GM12864 (cell line): ENCODE results near the gene GNL1.
"Not testable (repeated sequence)": the region's sequence is repeated elsewhere in the genome, so short reads cannot be mapped to it uniquely, and the experiment has no call there.

Experiments
- DNase-seq: peaks from one replicate; pipeline ENCODE4 v3.0.0-alpha.2; 2011; ENCODE audit warnings: low read depth
- H3K4me3 ChIP-seq: 2 replicates; pipeline ENCODE4 v1.5.1; 2011; ENCODE audit warnings: mild to moderate bottlenecking, low read depth, low read length, control low read depth
- TF ChIP-seq, protein P1 (sequence below): IDR thresholded peaks from 2 replicates; pipeline ENCODE4 v1.5.1; 2011; ENCODE audit warnings: low read depth, mild to moderate bottlenecking, moderate library complexity, low read length, control low read depth, inconsistent platforms; ENCODE audit errors: missing control alignments

The GNL1 gene

DNA sequence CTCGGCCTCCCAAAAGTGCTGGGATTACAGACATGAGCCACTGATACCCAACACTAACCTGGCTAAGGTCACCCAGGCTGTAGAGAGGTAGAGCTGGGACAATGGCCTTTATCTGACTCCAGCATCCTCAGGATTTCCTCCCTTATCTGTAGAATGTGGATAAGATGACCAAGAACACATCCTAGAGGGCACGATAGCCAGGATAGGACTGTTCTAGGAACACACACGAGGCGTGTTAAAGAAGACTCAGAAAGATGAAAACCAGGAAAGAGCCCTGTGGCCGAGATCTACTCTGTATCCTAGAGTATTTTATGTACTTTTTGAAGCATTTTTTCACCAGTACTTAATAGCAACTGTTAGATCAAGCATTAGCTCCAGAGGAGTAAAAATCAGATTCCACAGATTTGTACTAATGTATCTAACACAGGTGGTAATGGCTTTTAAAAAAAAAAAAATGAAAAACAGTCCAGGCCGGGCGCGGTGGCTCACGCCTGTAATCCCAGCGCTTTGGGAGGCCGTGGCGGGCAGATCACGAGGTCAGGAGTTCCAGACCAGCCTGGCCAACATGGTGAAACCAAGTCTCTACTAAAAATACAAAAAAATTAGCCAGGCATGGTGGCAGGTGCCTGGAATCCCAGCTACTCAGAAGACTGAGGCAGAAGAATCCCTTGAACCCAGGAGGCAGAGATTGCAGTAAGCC, 43.5 kb upstream of the GNL1 start:
- H3K4me3 ChIP-seq = no peak overlapping the region
- no peak for DNase-seq
- TF ChIP-seq, protein P1, sequence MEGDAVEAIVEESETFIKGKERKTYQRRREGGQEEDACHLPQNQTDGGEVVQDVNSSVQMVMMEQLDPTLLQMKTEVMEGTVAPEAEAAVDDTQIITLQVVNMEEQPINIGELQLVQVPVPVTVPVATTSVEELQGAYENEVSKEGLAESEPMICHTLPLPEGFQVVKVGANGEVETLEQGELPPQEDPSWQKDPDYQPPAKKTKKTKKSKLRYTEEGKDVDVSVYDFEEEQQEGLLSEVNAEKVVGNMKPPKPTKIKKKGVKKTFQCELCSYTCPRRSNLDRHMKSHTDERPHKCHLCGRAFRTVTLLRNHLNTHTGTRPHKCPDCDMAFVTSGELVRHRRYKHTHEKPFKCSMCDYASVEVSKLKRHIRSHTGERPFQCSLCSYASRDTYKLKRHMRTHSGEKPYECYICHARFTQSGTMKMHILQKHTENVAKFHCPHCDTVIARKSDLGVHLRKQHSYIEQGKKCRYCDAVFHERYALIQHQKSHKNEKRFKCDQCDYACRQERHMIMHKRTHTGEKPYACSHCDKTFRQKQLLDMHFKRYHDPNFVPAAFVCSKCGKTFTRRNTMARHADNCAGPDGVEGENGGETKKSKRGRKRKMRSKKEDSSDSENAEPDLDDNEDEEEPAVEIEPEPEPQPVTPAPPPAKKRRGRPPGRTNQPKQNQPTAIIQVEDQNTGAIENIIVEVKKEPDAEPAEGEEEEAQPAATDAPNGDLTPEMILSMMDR = no peak

DNA sequence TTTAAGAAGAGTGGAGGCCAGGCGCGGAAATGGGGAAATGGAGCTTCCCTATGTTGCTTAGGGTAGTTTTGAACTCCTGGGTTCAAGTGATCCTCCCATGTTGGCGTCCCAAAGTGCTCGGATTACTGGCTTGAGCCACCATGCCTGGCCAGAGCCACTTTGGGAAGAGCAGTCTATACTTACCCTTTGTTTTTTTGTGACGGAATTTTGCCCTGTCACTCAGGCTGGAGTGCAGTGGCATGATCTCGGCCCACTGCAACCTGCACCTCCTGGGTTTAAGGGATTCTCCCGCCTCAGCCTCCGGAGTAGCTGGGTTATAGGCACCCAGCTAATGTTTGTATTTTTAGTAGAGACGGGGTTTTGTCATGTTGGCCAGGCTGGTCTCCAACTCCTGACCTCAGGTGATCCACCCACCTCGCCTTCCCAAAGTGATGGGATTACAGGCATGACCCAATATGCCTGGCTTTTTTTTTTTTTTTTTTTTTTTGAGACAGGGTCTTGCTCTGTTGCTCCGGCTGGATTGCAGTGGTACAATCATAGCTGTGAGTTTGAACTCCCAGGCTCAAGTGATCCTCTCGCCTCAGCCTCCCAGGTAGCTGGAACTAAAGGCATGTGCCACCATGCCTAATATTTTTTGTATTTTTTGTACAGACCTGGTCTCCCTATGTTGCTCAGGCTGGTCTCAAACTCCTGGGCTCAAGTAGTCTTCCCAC, 42.8 kb upstream of the GNL1 start:
- TF ChIP-seq, protein P1 = no peak
- DNase-seq = no peak
- H3K4me3 ChIP-seq = no peak overlapping the region

DNA sequence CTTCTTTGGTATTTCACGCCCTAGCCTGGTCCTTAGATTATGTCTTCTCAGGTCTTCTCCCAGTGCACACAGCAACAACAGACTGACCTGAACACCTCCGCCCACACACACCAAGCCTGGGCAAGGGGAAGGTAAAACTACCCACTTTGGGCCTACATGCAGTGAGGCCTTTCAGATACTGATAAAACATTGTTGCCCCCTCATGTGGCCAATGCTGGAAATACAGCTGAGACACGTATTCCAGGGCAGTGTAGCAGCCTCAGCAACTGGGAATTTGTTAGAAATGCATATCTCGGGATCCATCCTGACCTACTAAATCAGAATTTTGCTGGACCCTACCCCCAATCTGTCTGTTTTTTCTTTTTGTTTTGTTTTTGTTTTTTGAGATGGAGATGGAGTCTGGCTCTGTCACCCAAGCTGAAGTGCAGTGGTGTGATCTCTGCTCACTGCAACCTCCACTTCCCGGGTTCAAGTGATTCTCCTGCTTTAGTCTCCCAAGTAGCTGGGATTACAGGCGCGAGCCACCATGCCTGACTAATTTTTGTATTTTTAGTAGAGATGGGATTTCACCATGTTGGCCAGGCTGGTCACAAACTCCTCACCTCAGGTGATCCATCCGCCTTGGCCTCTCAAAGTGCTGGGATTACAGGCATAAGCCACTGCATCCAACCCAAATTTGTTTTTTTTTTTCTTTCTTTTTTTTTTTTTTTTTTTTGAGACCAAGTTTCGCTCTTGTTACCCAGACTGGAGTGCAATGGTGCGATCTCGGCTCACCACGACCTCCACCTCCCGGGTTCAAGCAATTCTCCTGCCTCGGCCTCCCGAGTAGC, 41.2 kb upstream of the GNL1 start:
- DNase-seq, H3K4me3 ChIP-seq: not testable (repeated sequence)
- TF ChIP-seq, protein P1 = peak; percentile 87

DNA sequence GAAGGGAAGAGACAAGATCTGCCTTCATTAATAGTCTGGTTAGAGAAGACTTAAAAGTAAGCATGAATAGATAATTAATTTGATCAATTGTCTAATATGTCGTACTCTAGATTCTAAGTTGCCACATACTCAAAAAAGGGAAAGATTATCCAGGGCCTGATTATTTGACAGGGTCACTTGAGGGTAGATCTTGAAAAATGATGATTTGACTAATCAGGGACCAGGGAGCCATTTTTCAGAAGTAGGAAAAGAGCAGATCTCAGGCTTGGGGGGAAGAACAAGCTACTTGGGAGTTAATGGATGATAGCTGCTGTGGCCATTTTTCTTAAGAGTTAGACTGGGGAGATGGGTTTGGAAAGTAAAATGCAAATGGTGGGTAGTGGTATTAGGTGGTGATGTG, 36.0 kb upstream of the GNL1 start:
- TF ChIP-seq, protein P1 = no peak
- no peak overlapping the region for H3K4me3 ChIP-seq
- no peak for DNase-seq

DNA sequence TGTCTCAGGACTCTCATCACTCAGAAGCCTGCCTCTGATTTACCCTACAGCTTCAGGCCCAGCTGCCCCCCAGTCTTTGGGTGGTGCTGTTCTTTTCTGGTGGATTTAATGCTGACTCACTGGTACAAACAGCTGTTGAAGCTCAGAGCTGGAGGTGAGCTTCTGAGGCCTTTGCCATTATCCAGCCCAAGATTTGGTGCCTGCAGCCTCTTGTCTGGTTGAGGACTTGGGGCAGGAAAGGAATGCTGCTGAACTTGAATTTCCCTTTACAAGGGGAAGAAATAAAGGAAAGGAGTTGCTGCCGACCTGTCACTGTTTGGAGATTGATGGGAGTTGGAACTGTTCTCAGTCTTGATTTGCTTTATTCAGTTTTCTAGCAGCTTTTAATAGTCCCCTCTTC, 34.7 kb upstream of the GNL1 start:
- DNase-seq = no peak
- no peak overlapping the region for H3K4me3 ChIP-seq
- TF ChIP-seq, protein P1 = no peak

DNA sequence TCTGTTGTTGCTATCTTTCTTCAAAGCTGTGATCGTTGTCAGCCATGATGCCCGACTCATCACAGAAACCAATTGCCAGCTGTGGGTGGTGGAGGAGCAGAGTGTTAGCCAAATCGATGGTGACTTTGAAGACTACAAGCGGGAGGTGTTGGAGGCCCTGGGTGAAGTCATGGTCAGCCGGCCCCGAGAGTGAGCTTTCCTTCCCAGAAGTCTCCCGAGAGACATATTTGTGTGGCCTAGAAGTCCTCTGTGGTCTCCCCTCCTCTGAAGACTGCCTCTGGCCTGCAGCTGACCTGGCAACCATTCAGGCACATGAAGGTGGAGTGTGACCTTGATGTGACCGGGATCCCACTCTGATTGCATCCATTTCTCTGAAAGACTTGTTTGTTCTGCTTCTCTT, 34.2 kb upstream of the GNL1 start:
- H3K4me3 ChIP-seq = no peak overlapping the region
- TF ChIP-seq, protein P1 = no peak
- no peak for DNase-seq
